GM10266 (cell line): ENCODE results near the gene PSMC3.
A peak's percentile ranks its signal among the peaks of the same experiment; 100 is the strongest.

ENCODE experiments used
- DNase-seq: peaks from one replicate; pipeline ENCODE4 v3.0.0; 2012; ENCODE audit errors: extremely low spot score
- TF ChIP-seq, protein P1 (sequence below): IDR thresholded peaks from 2 replicates; pipeline ENCODE4 v1.5.1; 2012; ENCODE audit warnings: mild to moderate bottlenecking, low read depth; ENCODE audit not compliant: control insufficient read depth, insufficient read depth; ENCODE audit errors: missing control alignments

PSMC3 gene

DNA sequence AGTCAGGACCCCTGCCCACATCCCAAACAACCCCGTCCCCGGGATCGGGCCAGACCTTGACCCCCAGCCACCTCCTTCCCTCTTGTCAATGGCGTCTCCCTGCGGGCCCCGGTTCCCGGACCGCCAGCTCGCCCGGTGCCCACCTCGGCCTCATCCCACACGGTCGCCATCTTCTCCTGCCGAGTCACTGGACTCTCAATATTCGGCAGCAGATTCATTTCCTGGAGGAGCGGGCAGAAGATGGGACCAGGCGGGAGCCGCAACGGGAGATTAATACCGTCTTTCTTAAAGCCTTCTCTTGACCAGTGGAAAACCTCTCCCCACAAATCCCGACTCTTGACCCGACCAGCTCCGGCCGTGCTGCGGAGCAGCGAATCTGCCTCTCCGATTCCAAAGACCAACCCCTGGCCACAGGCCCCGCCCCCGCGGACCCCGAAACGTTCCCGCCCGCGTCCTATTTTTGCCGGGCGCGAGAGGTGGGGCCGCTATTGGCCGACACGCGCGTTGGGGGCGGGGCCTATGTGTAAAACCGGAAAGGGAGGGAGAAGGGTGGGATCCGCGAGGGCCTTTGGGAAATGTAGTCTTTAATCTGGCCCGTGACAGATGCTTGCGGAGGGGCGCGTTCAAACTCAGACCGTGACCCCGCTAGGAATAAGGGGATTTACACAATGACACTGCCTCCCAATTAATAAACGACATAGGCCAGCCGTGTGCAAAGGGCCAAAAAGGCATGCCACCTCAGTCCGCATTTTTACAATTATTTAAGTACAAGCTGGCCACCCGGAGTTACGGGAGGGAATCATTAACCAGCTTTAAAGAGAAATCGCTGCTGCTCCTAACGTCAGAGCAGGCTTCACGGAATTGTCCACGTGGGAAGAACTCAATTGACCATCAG, at the start of gene PSMC3:
TSS of gene PSMC3 (minus strand) at position 378 of the 895 bp plus-strand sequence. CDS start at position 218, 160 bp downstream.
- TF ChIP-seq, protein P1, sequence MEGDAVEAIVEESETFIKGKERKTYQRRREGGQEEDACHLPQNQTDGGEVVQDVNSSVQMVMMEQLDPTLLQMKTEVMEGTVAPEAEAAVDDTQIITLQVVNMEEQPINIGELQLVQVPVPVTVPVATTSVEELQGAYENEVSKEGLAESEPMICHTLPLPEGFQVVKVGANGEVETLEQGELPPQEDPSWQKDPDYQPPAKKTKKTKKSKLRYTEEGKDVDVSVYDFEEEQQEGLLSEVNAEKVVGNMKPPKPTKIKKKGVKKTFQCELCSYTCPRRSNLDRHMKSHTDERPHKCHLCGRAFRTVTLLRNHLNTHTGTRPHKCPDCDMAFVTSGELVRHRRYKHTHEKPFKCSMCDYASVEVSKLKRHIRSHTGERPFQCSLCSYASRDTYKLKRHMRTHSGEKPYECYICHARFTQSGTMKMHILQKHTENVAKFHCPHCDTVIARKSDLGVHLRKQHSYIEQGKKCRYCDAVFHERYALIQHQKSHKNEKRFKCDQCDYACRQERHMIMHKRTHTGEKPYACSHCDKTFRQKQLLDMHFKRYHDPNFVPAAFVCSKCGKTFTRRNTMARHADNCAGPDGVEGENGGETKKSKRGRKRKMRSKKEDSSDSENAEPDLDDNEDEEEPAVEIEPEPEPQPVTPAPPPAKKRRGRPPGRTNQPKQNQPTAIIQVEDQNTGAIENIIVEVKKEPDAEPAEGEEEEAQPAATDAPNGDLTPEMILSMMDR: no peak
- peak; percentile 94 for DNase-seq

DNA sequence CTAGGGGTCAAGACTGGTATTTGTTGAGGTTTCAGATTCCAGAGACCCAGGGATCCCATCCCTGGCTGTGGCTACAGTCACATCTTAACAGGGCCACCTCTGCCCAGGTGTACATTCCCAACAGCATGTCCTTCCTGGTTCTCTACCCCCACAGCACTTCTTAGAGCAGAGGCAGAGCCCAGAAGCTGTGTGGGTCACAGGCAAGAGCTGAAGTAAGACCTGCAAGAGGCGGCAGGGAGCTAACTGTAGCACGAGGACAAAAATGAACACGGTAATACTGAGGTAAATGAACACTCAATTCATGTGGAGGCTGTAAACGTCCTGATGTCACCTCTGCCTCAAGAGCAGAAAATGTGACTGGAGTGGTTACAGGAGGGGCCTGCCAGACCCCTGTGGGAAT, 44.4 kb upstream of the PSMC3 start:
- TF ChIP-seq, protein P1: no peak
- no peak for DNase-seq

DNA sequence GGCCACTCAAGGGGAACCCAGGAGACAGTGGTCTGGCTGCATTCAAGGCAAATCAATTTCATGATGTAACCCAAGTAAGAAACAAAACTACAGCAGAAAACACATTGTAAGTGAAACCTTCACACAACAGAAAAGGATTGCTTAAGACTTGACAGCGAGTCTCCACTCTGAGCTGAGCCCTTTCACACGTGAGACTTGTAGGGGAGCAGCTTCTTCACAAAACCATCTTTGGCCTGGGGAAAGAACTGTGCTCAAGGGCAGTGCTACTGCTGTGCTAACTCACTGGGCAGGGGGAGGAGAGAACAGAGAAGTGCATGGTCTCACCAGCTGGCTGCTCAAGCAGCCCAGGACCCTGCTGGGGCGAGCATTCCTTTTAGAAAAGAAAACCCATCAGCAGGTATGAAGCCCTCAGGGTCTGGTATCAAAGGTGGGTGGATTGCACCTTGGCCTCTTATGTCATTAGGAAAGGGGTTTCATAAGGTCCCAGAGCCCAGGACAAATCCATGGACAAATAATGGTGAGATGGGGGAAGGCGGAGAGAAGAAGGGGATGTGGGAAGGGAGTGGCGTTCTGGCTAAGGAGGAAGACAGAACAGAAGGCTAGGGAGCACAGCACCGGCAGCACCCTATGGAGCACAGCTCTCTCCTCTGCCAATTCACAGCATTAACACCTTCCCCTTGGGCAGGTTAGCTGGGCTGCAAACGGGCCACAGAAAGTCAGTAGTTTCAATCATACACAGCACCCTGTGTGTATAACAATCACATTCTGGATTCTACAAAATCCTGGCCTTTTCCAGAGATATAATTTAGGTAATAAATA, 43.3 kb upstream of the PSMC3 start:
- TF ChIP-seq, protein P1: no peak
- no peak for DNase-seq

DNA sequence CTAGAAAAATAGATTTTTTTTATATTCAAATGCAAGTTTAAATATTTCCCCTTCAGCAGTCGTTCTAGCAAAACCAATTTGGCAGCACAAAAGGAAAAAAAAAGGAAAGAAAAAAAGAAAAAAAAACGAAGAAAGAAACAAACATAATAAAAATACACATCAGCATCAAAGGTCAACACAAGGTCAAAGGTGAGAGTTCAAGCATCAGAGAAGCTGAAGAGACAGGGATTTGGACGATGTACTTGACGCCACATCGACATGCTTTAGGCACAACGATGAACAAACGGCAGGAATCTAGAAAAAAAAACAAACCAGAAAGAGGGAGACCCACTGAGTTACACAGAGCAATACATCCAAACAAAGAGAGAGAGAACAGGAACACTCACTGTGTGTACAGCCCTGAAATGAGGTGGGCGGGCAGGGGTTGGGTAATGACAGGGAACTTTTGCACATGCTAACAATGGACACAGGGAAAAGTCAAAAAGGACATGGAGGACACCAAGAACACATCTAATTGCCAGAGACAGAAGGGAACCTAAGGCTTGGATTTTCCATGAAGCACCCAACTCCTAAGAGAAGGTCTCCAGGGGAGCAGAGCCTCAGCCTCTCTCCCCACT, 42.5 kb upstream of the PSMC3 start:
- no peak for DNase-seq
- TF ChIP-seq, protein P1: no peak

DNA sequence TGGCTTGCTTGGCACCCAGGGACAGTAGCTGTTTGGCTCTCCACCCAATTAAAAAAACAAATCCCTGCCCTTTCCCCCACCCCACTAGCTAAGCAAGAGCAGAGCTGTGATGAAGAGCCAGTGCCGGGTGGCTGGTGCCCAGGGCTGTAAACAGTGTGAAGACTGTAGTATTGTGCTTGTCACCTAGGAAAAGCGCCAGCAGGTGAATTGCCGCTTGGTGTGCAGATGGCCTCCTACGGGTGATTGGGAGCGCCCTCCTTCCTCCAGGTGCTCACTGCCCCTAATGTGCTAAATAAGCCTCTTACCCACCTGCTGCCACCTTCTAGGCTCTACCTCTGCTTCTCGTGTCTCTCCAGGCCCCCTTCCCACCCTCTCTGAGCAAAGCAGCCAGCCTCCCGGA, 41.1 kb upstream of the PSMC3 start:
- TF ChIP-seq, protein P1: no peak
- no peak for DNase-seq

DNA sequence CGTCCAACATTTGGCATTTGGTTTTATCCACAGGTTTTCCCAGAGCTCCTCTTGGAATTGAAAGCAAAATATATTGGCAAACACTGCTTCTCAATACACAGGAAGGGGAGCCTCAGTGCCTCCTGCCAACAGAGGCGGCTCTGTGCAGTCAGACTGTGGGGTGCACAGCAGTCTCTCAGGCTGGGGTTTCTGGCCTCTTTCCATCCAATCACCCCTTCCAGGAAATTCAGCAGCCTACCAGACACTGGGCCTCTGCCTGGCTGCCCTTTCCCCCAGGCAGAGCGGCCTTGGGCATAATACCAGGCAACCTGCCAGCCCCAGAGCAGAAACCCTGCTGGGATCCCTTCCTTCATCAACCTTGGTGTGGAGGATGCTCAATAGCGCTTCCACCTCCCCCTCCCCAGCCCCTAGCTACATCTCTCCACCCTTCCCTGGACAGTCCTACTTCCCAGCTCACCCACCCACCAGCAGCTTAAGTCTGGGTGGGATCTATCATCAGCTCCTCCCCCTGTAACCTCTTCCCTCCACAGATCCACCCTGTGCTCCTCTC, 40.5 kb upstream of the PSMC3 start:
- no peak for DNase-seq
- TF ChIP-seq, protein P1: no peak
